SK-N-SH treated with all-trans-retinoic acid at 6 μM for 48 hours (cell line): Measurements from ENCODE around the gene SYTL4.

Source experiments
- ATAC-seq: fragments of 200-7000 bp; cut with Tn5 transposase; 3 replicates; pipeline ENCODE4 v1.9.1; 2020; ENCODE audit warnings: mild to moderate bottlenecking, moderate library complexity
- ARNTL ChIP-seq: fragments of 450-650 bp; formaldehyde crosslinking; IDR thresholded peaks from 2 replicates; pipeline ENCODE4 v1.5.0; 2020; ENCODE audit warnings: low read depth, mild to moderate bottlenecking, moderate library complexity, borderline replicate concordance
- BACH2 ChIP-seq: fragments of 250-450 bp; sonication (Bioruptor Pico); IDR thresholded peaks from 2 replicates; pipeline ENCODE4 v1.9.0; 2021; ENCODE audit warnings: mild to moderate bottlenecking, borderline replicate concordance
- CREB5 ChIP-seq: fragments of 250-450 bp; sonication (Bioruptor Pico); IDR thresholded peaks from 2 replicates; pipeline ENCODE4 v1.5.1; 2020; ENCODE audit warnings: low read depth, mild to moderate bottlenecking, moderate library complexity
- CSRNP3 ChIP-seq: fragments of 250-450 bp; sonication (Bioruptor Pico); IDR thresholded peaks from 2 replicates; pipeline ENCODE4 v1.5.1; 2021; ENCODE audit warnings: mild to moderate bottlenecking, moderate library complexity
- GLIS3 ChIP-seq: fragments of 250-450 bp; sonication (Bioruptor Pico); IDR thresholded peaks from 2 replicates; pipeline ENCODE4 v1.5.0; 2020; ENCODE audit warnings: mild to moderate bottlenecking, moderate library complexity
- PATZ1 ChIP-seq: fragments of 250-450 bp; sonication (Bioruptor Pico); IDR thresholded peaks from 2 replicates; pipeline ENCODE4 v1.8.0; 2020; ENCODE audit warnings: mild to moderate bottlenecking, moderate library complexity, borderline replicate concordance
- POU6F1 ChIP-seq: fragments of 250-450 bp; sonication (Bioruptor Pico); IDR thresholded peaks from 2 replicates; pipeline ENCODE4 v1.8.0; 2021; ENCODE audit warnings: low read depth, mild to moderate bottlenecking, moderate library complexity, borderline replicate concordance
- PPARA ChIP-seq: fragments of 250-450 bp; sonication (Bioruptor Pico); IDR thresholded peaks from 2 replicates; pipeline ENCODE4 v1.5.0; 2020; ENCODE audit warnings: mild to moderate bottlenecking, borderline replicate concordance
- SNAI2 ChIP-seq: fragments of 250-450 bp; sonication (Bioruptor Pico); IDR thresholded peaks from 2 replicates; pipeline ENCODE4 v1.5.0; 2020; ENCODE audit warnings: mild to moderate bottlenecking, moderate library complexity
- TCF4 ChIP-seq: fragments of 250-450 bp; sonication (Bioruptor Pico); IDR thresholded peaks from 2 replicates; pipeline ENCODE4 v1.8.0; 2021; ENCODE audit warnings: mild to moderate bottlenecking, moderate library complexity, borderline replicate concordance
- TSHZ2 ChIP-seq: fragments of 250-450 bp; sonication (Bioruptor Pico); IDR thresholded peaks from 2 replicates; pipeline ENCODE4 v1.5.0; 2020; ENCODE audit warnings: mild to moderate bottlenecking, moderate library complexity
- ZC3H10 ChIP-seq: fragments of 250-450 bp; sonication (Bioruptor Pico); IDR thresholded peaks from 2 replicates; pipeline ENCODE4 v1.5.1; 2021; ENCODE audit warnings: mild to moderate bottlenecking, moderate library complexity
- ZFP3 ChIP-seq: fragments of 250-450 bp; sonication (Bioruptor Pico); IDR thresholded peaks from 2 replicates; pipeline ENCODE4 v1.5.0; 2020; ENCODE audit warnings: mild to moderate bottlenecking, moderate library complexity
- ZFP30 ChIP-seq: fragments of 450-650 bp; formaldehyde crosslinking; IDR thresholded peaks from 2 replicates; pipeline ENCODE4 v1.5.0; 2022; ENCODE audit warnings: mild to moderate bottlenecking, moderate library complexity
- ZNF565 ChIP-seq: fragments of 450-650 bp; formaldehyde crosslinking; conservative IDR thresholded peaks from 2 replicates; pipeline ENCODE4 v1.5.0; 2020; ENCODE audit warnings: low read depth, mild to moderate bottlenecking, moderate library complexity
- ZNF70 ChIP-seq: fragments of 450-650 bp; formaldehyde crosslinking; IDR thresholded peaks from 2 replicates; pipeline ENCODE4 v1.5.0; 2020; ENCODE audit warnings: mild to moderate bottlenecking, moderate library complexity
- ZNF8 ChIP-seq: fragments of 450-650 bp; formaldehyde crosslinking; IDR thresholded peaks from 2 replicates; pipeline ENCODE4 v1.5.0; 2020; ENCODE audit warnings: mild to moderate bottlenecking, moderate library complexity

Gene SYTL4

GRCh38 chrX:100673397-100673953 lies 58.4 kb downstream of the SYTL4 start:
- ATAC-seq = no peak
- TF ChIP-seq ZC3H10 (CRISPR knock-in tag) (no peak), PATZ1 (CRISPR knock-in tag) (no peak), ZFP30 (CRISPR knock-in tag) (no peak), PPARA (CRISPR knock-in tag) (no peak), TCF4 (CRISPR knock-in tag) (no peak), BACH2 (CRISPR knock-in tag) (no peak), ZFP3 (CRISPR knock-in tag) (no peak), POU6F1 (CRISPR knock-in tag) (no peak), ZNF70 (CRISPR knock-in tag) (no peak), ZNF8 (no peak), CSRNP3 (CRISPR knock-in tag) (no peak), TSHZ2 (no peak)

GRCh38 chrX:100672966-100673365 lies 59.0 kb downstream of the SYTL4 start:
- ATAC-seq = no peak
- no peak for TF ChIP-seq BACH2 (CRISPR knock-in tag)
- TF ChIP-seq POU6F1 (CRISPR knock-in tag) = no peak
- no peak for TF ChIP-seq CREB5 (CRISPR knock-in tag)
- TF ChIP-seq ZNF565 = no peak
- TF ChIP-seq PPARA (CRISPR knock-in tag) = no peak
- no peak for TF ChIP-seq TCF4 (CRISPR knock-in tag)
- no peak for TF ChIP-seq TSHZ2
- no peak for TF ChIP-seq ZNF70 (CRISPR knock-in tag)
- TF ChIP-seq ARNTL (CRISPR knock-in tag) = no peak
- no peak for TF ChIP-seq GLIS3 (CRISPR knock-in tag)
- no peak for TF ChIP-seq PATZ1 (CRISPR knock-in tag)
- TF ChIP-seq SNAI2 (CRISPR knock-in tag) = no peak
